K562 (cell line): Measurements from ENCODE around the gene ARHGAP42.

Experiments
- CBX3 ChIP-seq, 2 experiments: IDR thresholded peaks; 1 replicate in 1 of 2; 2 replicates in 1 of 2; pipeline ENCODE4 v1.6.1; 2012; ENCODE audit warnings: inconsistent platforms in 2 of 2, low read length in 2 of 2, borderline replicate concordance in 1 of 2, control low read depth in 1 of 2
- CHD4 ChIP-seq: fragments of 200-600 bp; sonication (generic); IDR thresholded peaks from 3 replicates; pipeline ENCODE4 v1.6.1; 2012; ENCODE audit warnings: low read depth, mild to moderate bottlenecking, mixed read lengths, low read length, inconsistent platforms; ENCODE audit not compliant: insufficient read depth, insufficient replicate concordance, poor library complexity, severe bottlenecking
- EP300 ChIP-seq: IDR thresholded peaks from 2 replicates; pipeline ENCODE4 v1.6.1; 2012; ENCODE audit warnings: low read length, improper control_type of control experiment
- NFIX ChIP-seq: fragments of 250-450 bp; sonication (Bioruptor Pico); IDR thresholded peaks from 2 replicates; pipeline ENCODE4 v1.4.0; 2020; ENCODE audit warnings: low read depth, mild to moderate bottlenecking, moderate library complexity
- POLR2AphosphoS5 ChIP-seq: IDR thresholded peaks from 2 replicates; pipeline ENCODE4 v1.6.1; 2011; ENCODE audit warnings: mild to moderate bottlenecking, low read depth, low read length, moderate library complexity; ENCODE audit not compliant: control insufficient read depth, insufficient read depth
- POLR2G ChIP-seq: fragments of 200-400 bp; formaldehyde crosslinking; IDR thresholded peaks from 2 replicates; pipeline ENCODE4 v1.6.1; 2017; ENCODE audit warnings: low read depth, mild to moderate bottlenecking, antibody characterized with exemption, low read length, moderate library complexity
- THRAP3 ChIP-seq: fragments of 450-650 bp; IDR thresholded peaks from 2 replicates; pipeline ENCODE4 v1.6.1; 2016; ENCODE audit warnings: mild to moderate bottlenecking, inconsistent platforms, borderline replicate concordance
- TF ChIP-seq, protein P1 (sequence below): fragments of 450-650 bp; IDR thresholded peaks from 2 replicates; pipeline ENCODE4 v1.6.1; 2016; ENCODE audit warnings: missing biosample characterization, missing genetic modification characterization
- TF ChIP-seq, protein P2 (sequence below): sonication (generic); formaldehyde crosslinking; IDR thresholded peaks from 2 replicates; pipeline ENCODE4 v1.8.1; 2022; ENCODE audit warnings: missing genetic modification reagents
- TF ChIP-seq, protein P3 (sequence below): fragments of 250-450 bp; sonication (Bioruptor Pico); IDR thresholded peaks from 2 replicates; pipeline ENCODE4 v1.8.0; 2022; ENCODE audit warnings: inconsistent platforms, mild to moderate bottlenecking, moderate library complexity, borderline replicate concordance
- TF ChIP-seq, protein P4 (sequence below), 3 experiments: IDR thresholded peaks in 2 of 3; conservative IDR thresholded peaks in 1 of 3; 2 replicates each; pipeline ENCODE4 v1.5.1; 2011 to 2012; ENCODE audit warnings: low read length in 3 of 3, mild to moderate bottlenecking in 3 of 3, control low read depth in 2 of 3, improper control_type of control experiment in 1 of 3, inconsistent platforms in 1 of 3, low read depth in 1 of 3, mixed read lengths in 1 of 3, moderate library complexity in 1 of 3; ENCODE audit not compliant: insufficient read depth in 2 of 3

DNA sequence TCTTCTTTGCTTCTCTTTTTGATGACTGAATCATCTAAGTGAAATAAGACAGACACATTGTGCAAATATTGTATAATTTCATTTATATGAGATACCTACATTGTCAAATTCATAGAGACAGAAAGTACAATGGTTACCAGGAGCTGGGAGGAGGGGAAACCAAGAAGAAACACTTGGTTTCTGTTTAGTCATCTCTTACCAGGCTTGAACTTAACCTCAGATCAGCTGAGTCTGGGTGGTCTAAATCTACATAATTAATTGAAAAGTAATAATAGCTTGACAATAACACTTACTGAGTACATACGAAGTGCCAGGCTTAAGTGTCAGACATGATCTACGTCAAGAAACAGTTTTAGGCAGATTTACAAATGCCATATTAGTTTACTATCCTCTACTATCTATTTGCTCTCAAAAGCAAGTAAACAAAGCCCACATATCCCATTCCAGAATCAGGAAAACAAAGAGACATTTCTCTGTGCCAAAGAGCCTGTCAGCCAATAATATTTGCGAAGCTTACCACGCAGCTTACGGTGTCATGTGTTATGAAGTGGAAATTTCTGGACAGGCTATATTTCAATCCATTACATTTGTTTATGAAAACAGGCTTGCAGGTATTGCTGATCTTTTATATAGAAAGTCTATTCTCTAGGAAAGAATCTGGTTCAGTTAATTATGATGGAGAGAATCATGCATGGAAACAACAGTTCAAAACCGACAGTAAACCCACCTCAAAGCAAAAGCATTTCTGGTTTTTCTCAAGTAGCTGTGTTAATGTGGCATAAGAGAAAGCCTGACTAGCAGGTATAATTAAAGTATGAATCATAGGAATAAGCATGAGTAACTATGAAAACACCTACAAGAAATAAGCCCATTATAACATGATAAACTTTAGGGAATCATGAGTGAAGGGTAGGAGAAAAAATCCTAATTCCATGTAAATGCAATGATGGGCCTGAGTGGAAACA is 2.7 kb upstream of the ARHGAP42 start:
- TF ChIP-seq NFIX (no peak), THRAP3 (no peak), CBX3 (IDR thresholded peaks at IDR 0.05; ENCODE audit: borderline replicate concordance in 1 of 2, low read length in 2 of 2) (no peak), EP300 (no peak), POLR2G (no peak), CHD4 (no peak), POLR2AphosphoS5 (no peak)
- TF ChIP-seq, protein P1, sequence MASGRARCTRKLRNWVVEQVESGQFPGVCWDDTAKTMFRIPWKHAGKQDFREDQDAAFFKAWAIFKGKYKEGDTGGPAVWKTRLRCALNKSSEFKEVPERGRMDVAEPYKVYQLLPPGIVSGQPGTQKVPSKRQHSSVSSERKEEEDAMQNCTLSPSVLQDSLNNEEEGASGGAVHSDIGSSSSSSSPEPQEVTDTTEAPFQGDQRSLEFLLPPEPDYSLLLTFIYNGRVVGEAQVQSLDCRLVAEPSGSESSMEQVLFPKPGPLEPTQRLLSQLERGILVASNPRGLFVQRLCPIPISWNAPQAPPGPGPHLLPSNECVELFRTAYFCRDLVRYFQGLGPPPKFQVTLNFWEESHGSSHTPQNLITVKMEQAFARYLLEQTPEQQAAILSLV (tag), result no peak
- TF ChIP-seq, protein P2, sequence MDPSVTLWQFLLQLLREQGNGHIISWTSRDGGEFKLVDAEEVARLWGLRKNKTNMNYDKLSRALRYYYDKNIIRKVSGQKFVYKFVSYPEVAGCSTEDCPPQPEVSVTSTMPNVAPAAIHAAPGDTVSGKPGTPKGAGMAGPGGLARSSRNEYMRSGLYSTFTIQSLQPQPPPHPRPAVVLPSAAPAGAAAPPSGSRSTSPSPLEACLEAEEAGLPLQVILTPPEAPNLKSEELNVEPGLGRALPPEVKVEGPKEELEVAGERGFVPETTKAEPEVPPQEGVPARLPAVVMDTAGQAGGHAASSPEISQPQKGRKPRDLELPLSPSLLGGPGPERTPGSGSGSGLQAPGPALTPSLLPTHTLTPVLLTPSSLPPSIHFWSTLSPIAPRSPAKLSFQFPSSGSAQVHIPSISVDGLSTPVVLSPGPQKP (CRISPR knock-in tag), result no peak
- TF ChIP-seq, protein P3, sequence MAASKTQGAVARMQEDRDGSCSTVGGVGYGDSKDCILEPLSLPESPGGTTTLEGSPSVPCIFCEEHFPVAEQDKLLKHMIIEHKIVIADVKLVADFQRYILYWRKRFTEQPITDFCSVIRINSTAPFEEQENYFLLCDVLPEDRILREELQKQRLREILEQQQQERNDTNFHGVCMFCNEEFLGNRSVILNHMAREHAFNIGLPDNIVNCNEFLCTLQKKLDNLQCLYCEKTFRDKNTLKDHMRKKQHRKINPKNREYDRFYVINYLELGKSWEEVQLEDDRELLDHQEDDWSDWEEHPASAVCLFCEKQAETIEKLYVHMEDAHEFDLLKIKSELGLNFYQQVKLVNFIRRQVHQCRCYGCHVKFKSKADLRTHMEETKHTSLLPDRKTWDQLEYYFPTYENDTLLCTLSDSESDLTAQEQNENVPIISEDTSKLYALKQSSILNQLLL (CRISPR knock-in tag), result no peak
- TF ChIP-seq, protein P4, sequence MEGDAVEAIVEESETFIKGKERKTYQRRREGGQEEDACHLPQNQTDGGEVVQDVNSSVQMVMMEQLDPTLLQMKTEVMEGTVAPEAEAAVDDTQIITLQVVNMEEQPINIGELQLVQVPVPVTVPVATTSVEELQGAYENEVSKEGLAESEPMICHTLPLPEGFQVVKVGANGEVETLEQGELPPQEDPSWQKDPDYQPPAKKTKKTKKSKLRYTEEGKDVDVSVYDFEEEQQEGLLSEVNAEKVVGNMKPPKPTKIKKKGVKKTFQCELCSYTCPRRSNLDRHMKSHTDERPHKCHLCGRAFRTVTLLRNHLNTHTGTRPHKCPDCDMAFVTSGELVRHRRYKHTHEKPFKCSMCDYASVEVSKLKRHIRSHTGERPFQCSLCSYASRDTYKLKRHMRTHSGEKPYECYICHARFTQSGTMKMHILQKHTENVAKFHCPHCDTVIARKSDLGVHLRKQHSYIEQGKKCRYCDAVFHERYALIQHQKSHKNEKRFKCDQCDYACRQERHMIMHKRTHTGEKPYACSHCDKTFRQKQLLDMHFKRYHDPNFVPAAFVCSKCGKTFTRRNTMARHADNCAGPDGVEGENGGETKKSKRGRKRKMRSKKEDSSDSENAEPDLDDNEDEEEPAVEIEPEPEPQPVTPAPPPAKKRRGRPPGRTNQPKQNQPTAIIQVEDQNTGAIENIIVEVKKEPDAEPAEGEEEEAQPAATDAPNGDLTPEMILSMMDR (IDR thresholded peaks at IDR 0.05 in 2 of 3, conservative IDR thresholded peaks at IDR 0.05 in 1 of 3; ENCODE audit: insufficient read depth in 2 of 3, low read depth in 1 of 3, low read length in 3 of 3), result no peak
